ENCODE measurements around the gene TMC5. TPM values are rescaled to one million over a fixed set of nuclear protein-coding genes. Genes with fewer than 3 reads are reported as not detected.

The TMC5 gene
- polyA plus RNA-seq, 1 donor from 2014 or later: not detected

- H4K20me1 ChIP-seq (ENCODE audit: insufficient read depth): no peaks in the 10 kb centered on the region
- no peaks in the 10 kb centered on the region for H3K27me3 ChIP-seq (ENCODE audit: insufficient read depth, low read depth, low read length)
- no peaks in the 10 kb centered on the region for H3K36me3 ChIP-seq (ENCODE audit: insufficient read depth, low read length)
- no peak overlapping the region for H3K27ac ChIP-seq (ENCODE audit: low read length)
- H3K4me2 ChIP-seq (ENCODE audit: low read length): no peak overlapping the region
- H3K9me2 ChIP-seq (ENCODE audit: insufficient read depth, low read length): no peaks in the 10 kb centered on the region
- no peak for TF ChIP-seq RAD21 (conservative IDR thresholded peaks at IDR 0.05)
- no peak overlapping the region for H2AFZ ChIP-seq (ENCODE audit: low read depth, low read length)
- no peaks in the 10 kb centered on the region for H3F3A ChIP-seq (ENCODE audit: insufficient read depth, low read length, poor library complexity, severe bottlenecking)
- H3K4me3 ChIP-seq (ENCODE audit: low read length): no peak overlapping the region
- no peak overlapping the region for H3K9ac ChIP-seq (ENCODE audit: low read length)
- no peaks in the 10 kb centered on the region for H3K79me2 ChIP-seq (replicated peaks; ENCODE audit: insufficient read depth, low read length)
- no peaks in the 10 kb centered on the region for H3K9me3 ChIP-seq (ENCODE audit: low read length)
Observed at GRCh38 chr16:19436540-19436939, 18.9 kb downstream of the TMC5 start.

- Histone ChIP-seq H3K4me2 (ENCODE audit: low read length) (no peak overlapping the region), H3K79me2 (replicated peaks; ENCODE audit: insufficient read depth, low read length) (no peaks in the 10 kb centered on the region), H3K4me3 (ENCODE audit: low read length) (no peak overlapping the region), H3K9me2 (ENCODE audit: insufficient read depth, low read length) (no peaks in the 10 kb centered on the region), H2AFZ (ENCODE audit: low read depth, low read length) (no peak overlapping the region), H3K36me3 (ENCODE audit: insufficient read depth, low read length) (no peaks in the 10 kb centered on the region), H3F3A (ENCODE audit: insufficient read depth, low read length, poor library complexity, severe bottlenecking) (no peaks in the 10 kb centered on the region), H4K20me1 (ENCODE audit: insufficient read depth) (no peaks in the 10 kb centered on the region), H3K9ac (ENCODE audit: low read length) (no peak overlapping the region), H3K27ac (ENCODE audit: low read length) (no peak overlapping the region), H3K27me3 (ENCODE audit: insufficient read depth, low read depth, low read length) (no peaks in the 10 kb centered on the region), H3K9me3 (ENCODE audit: low read length) (no peaks in the 10 kb centered on the region)
- TF ChIP-seq RAD21 (conservative IDR thresholded peaks at IDR 0.05): no peak
- TF ChIP-seq EP300 (conservative IDR thresholded peaks at IDR 0.05; ENCODE audit: poor library complexity, severe bottlenecking): no peak
- TF ChIP-seq TAF1 (IDR thresholded peaks at IDR 0.05; ENCODE audit: low read depth): no peak
- TF ChIP-seq MXI1 (conservative IDR thresholded peaks at IDR 0.05; ENCODE audit: poor library complexity, severe bottlenecking): no peak
- no peak for TF ChIP-seq EZH2 (IDR thresholded peaks at IDR 0.05; ENCODE audit: borderline replicate concordance, insufficient read depth, low read length, poor library complexity, severe bottlenecking)
- TF ChIP-seq, protein P1, sequence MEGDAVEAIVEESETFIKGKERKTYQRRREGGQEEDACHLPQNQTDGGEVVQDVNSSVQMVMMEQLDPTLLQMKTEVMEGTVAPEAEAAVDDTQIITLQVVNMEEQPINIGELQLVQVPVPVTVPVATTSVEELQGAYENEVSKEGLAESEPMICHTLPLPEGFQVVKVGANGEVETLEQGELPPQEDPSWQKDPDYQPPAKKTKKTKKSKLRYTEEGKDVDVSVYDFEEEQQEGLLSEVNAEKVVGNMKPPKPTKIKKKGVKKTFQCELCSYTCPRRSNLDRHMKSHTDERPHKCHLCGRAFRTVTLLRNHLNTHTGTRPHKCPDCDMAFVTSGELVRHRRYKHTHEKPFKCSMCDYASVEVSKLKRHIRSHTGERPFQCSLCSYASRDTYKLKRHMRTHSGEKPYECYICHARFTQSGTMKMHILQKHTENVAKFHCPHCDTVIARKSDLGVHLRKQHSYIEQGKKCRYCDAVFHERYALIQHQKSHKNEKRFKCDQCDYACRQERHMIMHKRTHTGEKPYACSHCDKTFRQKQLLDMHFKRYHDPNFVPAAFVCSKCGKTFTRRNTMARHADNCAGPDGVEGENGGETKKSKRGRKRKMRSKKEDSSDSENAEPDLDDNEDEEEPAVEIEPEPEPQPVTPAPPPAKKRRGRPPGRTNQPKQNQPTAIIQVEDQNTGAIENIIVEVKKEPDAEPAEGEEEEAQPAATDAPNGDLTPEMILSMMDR (IDR thresholded peaks at IDR 0.05; ENCODE audit: poor library complexity, severe bottlenecking): no peak
- no peak for TF ChIP-seq REST (IDR thresholded peaks at IDR 0.05; ENCODE audit: borderline replicate concordance)
- TF ChIP-seq POLR2AphosphoS5 (IDR thresholded peaks at IDR 0.05): no peak
- no peak for TF ChIP-seq SMC3 (conservative IDR thresholded peaks at IDR 0.05; ENCODE audit: poor library complexity)
Observed at GRCh38 chr16:19437280-19437679, 19.6 kb downstream of the TMC5 start.

GRCh38 chr16:19438739-19439138, 21.1 kb downstream of the TMC5 start:
- H3K27ac ChIP-seq (ENCODE audit: low read length): no peak overlapping the region
- H3K36me3 ChIP-seq (ENCODE audit: insufficient read depth, low read length): no peaks in the 10 kb centered on the region
- H2AFZ ChIP-seq (ENCODE audit: low read depth, low read length): no peak overlapping the region
- TF ChIP-seq SMC3 (conservative IDR thresholded peaks at IDR 0.05; ENCODE audit: poor library complexity) (no peak), RAD21 (conservative IDR thresholded peaks at IDR 0.05) (no peak), REST (IDR thresholded peaks at IDR 0.05; ENCODE audit: borderline replicate concordance) (no peak), POLR2AphosphoS5 (IDR thresholded peaks at IDR 0.05) (no peak), EP300 (conservative IDR thresholded peaks at IDR 0.05; ENCODE audit: poor library complexity, severe bottlenecking) (no peak), EZH2 (IDR thresholded peaks at IDR 0.05; ENCODE audit: borderline replicate concordance, insufficient read depth, low read length, poor library complexity, severe bottlenecking) (no peak), TAF1 (IDR thresholded peaks at IDR 0.05; ENCODE audit: low read depth) (no peak), MXI1 (conservative IDR thresholded peaks at IDR 0.05; ENCODE audit: poor library complexity, severe bottlenecking) (no peak)
- TF ChIP-seq, protein P1 (IDR thresholded peaks at IDR 0.05; ENCODE audit: poor library complexity, severe bottlenecking): no peak
- H3K9me3 ChIP-seq (ENCODE audit: low read length): no peaks in the 10 kb centered on the region
- no peaks in the 10 kb centered on the region for H3K9me2 ChIP-seq (ENCODE audit: insufficient read depth, low read length)
- H3F3A ChIP-seq (ENCODE audit: insufficient read depth, low read length, poor library complexity, severe bottlenecking): no peaks in the 10 kb centered on the region
- H3K4me2 ChIP-seq (ENCODE audit: low read length): no peak overlapping the region
- no peaks in the 10 kb centered on the region for H3K27me3 ChIP-seq (ENCODE audit: insufficient read depth, low read depth, low read length)
- no peaks in the 10 kb centered on the region for H4K20me1 ChIP-seq (ENCODE audit: insufficient read depth)
- H3K79me2 ChIP-seq (replicated peaks; ENCODE audit: insufficient read depth, low read length): no peaks in the 10 kb centered on the region
- no peak overlapping the region for H3K9ac ChIP-seq (ENCODE audit: low read length)
- no peak overlapping the region for H3K4me3 ChIP-seq (ENCODE audit: low read length)
